ENCODE measurements around the gene MFN2.

MFN2 gene

DNA sequence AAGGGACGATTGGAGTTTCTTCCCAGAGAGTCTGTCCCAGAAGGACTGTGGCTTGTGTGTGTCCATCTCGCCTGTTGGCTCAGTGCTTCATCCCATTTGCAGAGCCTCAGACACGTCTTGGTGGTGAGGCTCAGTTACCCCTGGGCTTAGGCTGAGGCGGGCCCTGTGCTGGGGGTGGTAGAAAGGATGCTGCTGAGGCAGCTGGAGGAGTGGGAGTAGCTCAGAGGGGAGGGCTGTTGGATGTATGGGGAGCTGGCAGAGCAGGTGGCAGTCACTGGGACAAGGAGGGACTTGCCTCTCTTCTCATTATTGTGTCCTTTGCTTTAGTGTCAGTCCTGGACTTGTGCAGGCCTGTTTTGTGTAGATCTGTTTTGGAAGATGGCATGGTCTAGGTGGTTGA lies 31.8 kb downstream of the MFN2 start:
- Mint-ChIP-seq H3K4me1 (peaks cover 37% of the 10 kb centered on the region), H3K4me3 (no peak overlapping the region), H3K9me3 (no peaks in the 10 kb centered on the region), H3K36me3 (peaks cover 53% of the 10 kb centered on the region), H3K27ac (peak overlapping the region; percentile 64), H3K27me3 (no peaks in the 10 kb centered on the region)
- DNase-seq = no peak
- CTCF ChIA-PET = interaction anchor here (1.3 to 3.0 kb wide), 3 partner anchors 10 to 68 kb away, joined by 4 to 13 read pairs (median 6); no protein-coding TSS in a partner anchor

- Mint-ChIP-seq H3K4me3 (no peak overlapping the region), H3K9me3 (no peaks in the 10 kb centered on the region), H3K36me3 (peaks cover 47% of the 10 kb centered on the region), H3K27ac (peak overlapping the region; percentile 85), H3K4me1 (peaks cover 37% of the 10 kb centered on the region), H3K27me3 (no peaks in the 10 kb centered on the region)
- CTCF ChIA-PET = interaction anchor here (1.3 kb wide), 1 partner anchor 11 kb away, joined by 3 read pairs; no protein-coding TSS in a partner anchor
- no peak for DNase-seq
These were observed 32.5 kb downstream of the MFN2 start for GRCh38 chr1:12012560-12013316.

GRCh38 chr1:12014141-12014991 lies 34.1 kb downstream of the MFN2 start:
- Mint-ChIP-seq H3K4me1 (peaks cover 41% of the 10 kb centered on the region), H3K27me3 (no peaks in the 10 kb centered on the region), H3K4me3 (peak overlapping the region; percentile 1), H3K36me3 (peaks cover 37% of the 10 kb centered on the region), H3K27ac (peak overlapping the region; percentile 85), H3K9me3 (no peaks in the 10 kb centered on the region)
- no peak for DNase-seq
- CTCF ChIA-PET = interaction anchor here (0.9 to 1.3 kb wide), 2 partner anchors 13 to 14 kb away, joined by 3 read pairs; no protein-coding TSS in a partner anchor

GRCh38 chr1:12015001-12015491 lies 34.8 kb downstream of the MFN2 start:
- Mint-ChIP-seq H3K4me1 (peaks cover 44% of the 10 kb centered on the region), H3K27me3 (no peaks in the 10 kb centered on the region), H3K36me3 (peaks cover 33% of the 10 kb centered on the region), H3K4me3 (no peak overlapping the region), H3K9me3 (no peaks in the 10 kb centered on the region), H3K27ac (no peak overlapping the region)
- CTCF ChIA-PET = no interaction called here
- DNase-seq = no peak

- Mint-ChIP-seq H3K36me3 (peaks cover 30% of the 10 kb centered on the region), H3K27ac (no peak overlapping the region)
- CTCF ChIA-PET = interaction anchor here (1.1 kb wide), 1 partner anchor 38 kb away, joined by 3 read pairs; no protein-coding TSS in a partner anchor
These were observed 35.3 kb downstream of the MFN2 start for GRCh38 chr1:12015499-12015898.

DNA sequence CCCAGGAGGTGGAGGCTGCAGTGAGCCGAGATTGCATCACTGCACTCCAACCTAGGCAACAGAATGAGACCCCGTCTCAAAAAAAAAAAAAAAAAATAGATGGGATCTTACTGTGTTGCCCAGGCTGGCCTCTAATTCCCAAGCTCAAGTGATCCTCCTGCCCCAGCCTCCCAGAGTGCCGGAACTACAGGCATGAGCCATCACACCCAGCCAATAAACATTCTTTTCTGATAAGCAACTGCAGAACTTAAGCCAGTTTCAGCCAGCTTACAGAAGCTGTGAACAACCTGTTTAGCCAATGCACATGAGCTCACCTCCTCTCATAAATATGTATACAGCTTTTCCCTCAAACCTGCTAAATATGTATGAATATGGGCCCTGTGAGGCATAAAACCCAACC lies 35.9 kb downstream of the MFN2 start:
- DNase-seq = no peak
- Mint-ChIP-seq H3K36me3 (peaks cover 23% of the 10 kb centered on the region), H3K4me3 (no peak overlapping the region), H3K9me3 (no peaks in the 10 kb centered on the region), H3K27me3 (no peaks in the 10 kb centered on the region), H3K27ac (no peak overlapping the region), H3K4me1 (peaks cover 52% of the 10 kb centered on the region)
- CTCF ChIA-PET = interaction anchor here (0.6 to 1.1 kb wide), 3 partner anchors 37 to 740 kb away, joined by 3 to 6 read pairs (median 3); no protein-coding TSS in a partner anchor

More at GRCh38 chr1:12015499-12015898, 35.3 kb downstream of the MFN2 start:
- peaks cover 48% of the 10 kb centered on the region for H3K4me1 Mint-ChIP-seq
- no peak overlapping the region for H3K4me3 Mint-ChIP-seq
- no peaks in the 10 kb centered on the region for H3K9me3 Mint-ChIP-seq
- H3K27me3 Mint-ChIP-seq = no peaks in the 10 kb centered on the region
- DNase-seq = no peak

- CTCF ChIA-PET = interaction anchor here (0.7 to 1.7 kb wide), 4 partner anchors 11 to 99 kb away, joined by 3 to 5 read pairs (median 4); no protein-coding TSS in a partner anchor
- DNase-seq = no peak
- H3K4me3 Mint-ChIP-seq = peak overlapping the region; percentile 78
- H3K36me3 Mint-ChIP-seq = peaks cover 19% of the 10 kb centered on the region
- H3K9me3 Mint-ChIP-seq = no peaks in the 10 kb centered on the region
- peak overlapping the region; percentile 81 for H3K27ac Mint-ChIP-seq
- H3K4me1 Mint-ChIP-seq = peaks cover 24% of the 10 kb centered on the region
- H3K27me3 Mint-ChIP-seq = no peaks in the 10 kb centered on the region
These were observed 39.7 kb downstream of the MFN2 start for GRCh38 chr1:12019858-12020509.

DNA sequence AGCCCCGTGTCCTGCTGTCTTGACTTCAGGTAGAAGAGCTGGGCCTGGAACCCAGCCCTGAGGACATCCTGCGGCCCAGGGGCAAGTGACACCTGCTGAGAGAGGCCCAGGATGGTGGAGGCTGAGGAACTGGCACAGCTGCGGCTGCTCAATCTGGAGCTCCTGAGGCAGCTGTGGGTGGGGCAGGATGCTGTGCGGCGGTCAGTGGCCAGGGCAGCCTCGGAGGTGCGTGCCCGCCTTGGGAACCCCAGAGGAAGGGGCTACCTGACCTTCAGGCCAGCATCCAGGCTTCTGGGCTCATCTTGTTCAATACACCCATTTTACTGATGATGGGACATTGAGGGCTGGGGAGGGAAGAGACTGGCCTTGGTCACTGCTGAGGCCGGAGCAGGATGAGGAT lies 41.4 kb downstream of the MFN2 start:
- H3K36me3 Mint-ChIP-seq = peaks cover 30% of the 10 kb centered on the region
- H3K27me3 Mint-ChIP-seq = no peaks in the 10 kb centered on the region
- CTCF ChIA-PET = interaction anchor here (1.7 kb wide), 2 partner anchors 10 to 58 kb away, joined by 4 read pairs; no protein-coding TSS in a partner anchor
- no peak for DNase-seq
- no peak overlapping the region for H3K27ac Mint-ChIP-seq
- peaks cover 17% of the 10 kb centered on the region for H3K4me1 Mint-ChIP-seq
- no peak overlapping the region for H3K4me3 Mint-ChIP-seq
- no peaks in the 10 kb centered on the region for H3K9me3 Mint-ChIP-seq

DNA sequence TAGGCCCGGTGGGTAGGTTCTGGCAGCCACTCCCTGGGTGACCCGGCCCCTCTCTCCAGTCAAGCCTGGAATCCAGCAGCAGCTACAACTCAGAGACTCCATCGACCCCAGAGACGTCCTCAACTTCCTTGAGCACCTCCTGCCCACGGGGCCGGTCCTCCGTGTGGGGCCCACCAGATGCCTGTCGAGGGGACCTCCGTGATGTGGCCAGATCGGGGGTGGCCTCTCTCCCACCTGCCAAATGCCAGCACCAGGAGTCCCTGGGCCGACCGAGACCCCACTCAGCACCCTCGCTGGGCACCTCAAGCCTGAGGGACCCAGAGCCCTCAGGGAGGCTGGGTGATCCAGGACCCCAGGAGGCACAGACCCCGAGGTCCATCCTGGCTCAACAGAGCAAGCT lies 41.8 kb downstream of the MFN2 start:
- Mint-ChIP-seq H3K27me3 (no peaks in the 10 kb centered on the region), H3K9me3 (no peaks in the 10 kb centered on the region), H3K4me1 (peaks cover 17% of the 10 kb centered on the region), H3K36me3 (peaks cover 33% of the 10 kb centered on the region), H3K27ac (no peak overlapping the region), H3K4me3 (no peak overlapping the region)
- CTCF ChIA-PET = interaction anchor here (0.6 to 1.7 kb wide), 2 partner anchors 11 to 114 kb away, joined by 3 to 4 read pairs; no protein-coding TSS in a partner anchor
- no peak for DNase-seq

DNA sequence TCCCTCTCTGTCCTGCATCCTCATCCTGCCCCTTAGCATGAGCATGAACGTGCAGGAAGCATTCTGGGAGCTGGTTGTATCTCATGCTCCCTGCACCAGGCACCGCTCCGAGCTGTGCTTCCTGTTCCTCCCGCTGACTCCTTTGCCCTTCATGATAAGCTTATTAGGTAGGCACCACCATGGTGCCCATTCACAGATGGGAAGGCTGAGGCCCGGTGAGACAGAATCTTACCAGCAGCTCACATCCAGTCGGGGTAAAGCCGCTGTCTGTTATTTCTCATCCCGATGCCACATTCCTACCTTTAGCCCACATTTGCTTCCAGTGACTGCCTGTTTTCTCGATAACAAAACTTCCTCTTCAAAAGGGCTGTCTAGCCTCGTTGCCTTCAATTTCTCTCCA lies 46.3 kb downstream of the MFN2 start:
- Mint-ChIP-seq H3K27ac (peak overlapping the region; percentile 72), H3K4me1 (no peaks in the 10 kb centered on the region), H3K4me3 (no peak overlapping the region), H3K9me3 (no peaks in the 10 kb centered on the region), H3K27me3 (no peaks in the 10 kb centered on the region), H3K36me3 (peaks cover 43% of the 10 kb centered on the region)
- CTCF ChIA-PET = no interaction called here
- DNase-seq = no peak

GRCh38 chr1:12028248-12028647 lies 48.0 kb downstream of the MFN2 start:
- H3K27me3 Mint-ChIP-seq = no peaks in the 10 kb centered on the region
- H3K9me3 Mint-ChIP-seq = no peaks in the 10 kb centered on the region
- CTCF ChIA-PET = interaction anchor here (0.8 to 1.6 kb wide), 2 partner anchors 28 to 79 kb away, joined by 3 to 6 read pairs; no protein-coding TSS in a partner anchor
- no peak overlapping the region for H3K27ac Mint-ChIP-seq
- no peak overlapping the region for H3K4me3 Mint-ChIP-seq
- DNase-seq = no peak
- peaks cover 35% of the 10 kb centered on the region for H3K36me3 Mint-ChIP-seq
- H3K4me1 Mint-ChIP-seq = no peaks in the 10 kb centered on the region

GRCh38 chr1:12028957-12029511 lies 48.8 kb downstream of the MFN2 start:
- Mint-ChIP-seq H3K9me3 (no peaks in the 10 kb centered on the region), H3K27ac (no peak overlapping the region), H3K4me1 (no peaks in the 10 kb centered on the region), H3K27me3 (no peaks in the 10 kb centered on the region), H3K4me3 (no peak overlapping the region), H3K36me3 (peaks cover 33% of the 10 kb centered on the region)
- no peak for DNase-seq
- CTCF ChIA-PET = interaction anchor here (1.6 kb wide), 1 partner anchor 29 kb away, joined by 6 read pairs; no protein-coding TSS in a partner anchor

GRCh38 chr1:12029720-12030339 lies 49.6 kb downstream of the MFN2 start:
- Mint-ChIP-seq H3K36me3 (peaks cover 27% of the 10 kb centered on the region), H3K27me3 (no peaks in the 10 kb centered on the region), H3K4me3 (no peak overlapping the region), H3K4me1 (no peaks in the 10 kb centered on the region), H3K9me3 (no peaks in the 10 kb centered on the region), H3K27ac (no peak overlapping the region)
- CTCF ChIA-PET = interaction anchor here (1.1 to 1.9 kb wide), 6 partner anchors 10 to 192 kb away, joined by 4 to 9 read pairs (median 4); no protein-coding TSS in a partner anchor
- no peak for DNase-seq
